Measurements from ENCODE around the gene USP13. TPM values are rescaled to one million over a fixed set of nuclear protein-coding genes. Genes with fewer than 3 reads are reported as not detected.

The USP13 gene
- total and polyA plus RNA-seq, 2 of the 4 experiments (the other 2 are of a cell fraction): 9.2 to 18.1 TPM

DNA sequence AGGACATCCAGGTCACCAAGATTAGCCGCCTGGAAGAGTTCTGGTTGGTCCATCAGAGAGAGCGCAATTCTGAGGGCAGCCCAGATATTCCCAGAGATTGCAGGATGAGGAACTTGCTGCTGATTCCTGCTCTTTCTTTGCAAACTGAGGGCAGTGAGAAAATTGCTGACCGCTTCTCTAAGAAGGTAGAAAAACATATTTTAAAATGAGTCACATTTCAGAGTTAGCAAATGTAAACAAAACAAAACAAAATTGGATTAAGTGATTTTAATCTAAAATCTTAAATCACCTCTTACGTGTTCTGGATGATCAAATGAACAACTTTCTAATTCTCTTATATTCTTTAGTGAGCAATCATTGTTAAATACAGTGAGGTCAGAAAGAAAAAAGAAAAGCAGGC is 149.0 kb downstream of the USP13 start:
- Histone ChIP-seq H3K9ac (ENCODE audit: low read depth, low read length) (no peak overlapping the region), H2AK5ac (ENCODE audit: low read depth, low read length) (no peak overlapping the region), H3K4me3 (ENCODE audit: insufficient read depth, low read depth, low read length) (no peak overlapping the region), H3K4me2 (ENCODE audit: low read depth, low read length) (no peak overlapping the region), H4K20me1 (ENCODE audit: insufficient read depth, low read length) (no peaks in the 10 kb centered on the region), H4K91ac (ENCODE audit: insufficient read depth, low read depth, low read length) (no peak overlapping the region), H3K56ac (ENCODE audit: extremely low read depth, insufficient read depth, low read length) (no peak overlapping the region), H3K4ac (ENCODE audit: low read depth, low read length) (no peak overlapping the region), H4K8ac (ENCODE audit: low read depth in 2 of 2, low read length in 2 of 2) (no peak overlapping the region), H4K5ac (ENCODE audit: low read depth, low read length) (no peak overlapping the region), H3K9me1 (ENCODE audit: insufficient read depth, low read length) (no peaks in the 10 kb centered on the region), H3K9me3 (ENCODE audit: control insufficient read depth, insufficient read depth, low read length) (no peaks in the 10 kb centered on the region), H2BK5ac (ENCODE audit: low read depth, low read length, poor library complexity, severe bottlenecking) (no peak overlapping the region), H2AK9ac (replicated peaks; ENCODE audit: low read depth, low read length, poor library complexity) (no peak overlapping the region), H3K36me3 (ENCODE audit: control insufficient read depth, insufficient read depth, low read length) (no peaks in the 10 kb centered on the region), H2BK20ac (ENCODE audit: low read depth, low read length) (no peak overlapping the region), H2BK120ac (ENCODE audit: low read depth, low read length) (no peak overlapping the region), H3K4me1 (ENCODE audit: control insufficient read depth, insufficient read depth, low read length) (peaks cover 4% of the 10 kb centered on the region), H3K14ac (replicated peaks; ENCODE audit: low read depth, low read length) (no peak overlapping the region), H3K18ac (ENCODE audit: low read depth, low read length) (no peak overlapping the region), H3K27me3 (ENCODE audit: control insufficient read depth, insufficient read depth, low read length) (no peaks in the 10 kb centered on the region), H2AFZ (replicated peaks; ENCODE audit: low read length, poor library complexity) (no peak overlapping the region), H3K23ac (ENCODE audit: low read depth, low read length) (no peak overlapping the region), H3K79me1 (ENCODE audit: low read depth in 1 of 2, low read length in 2 of 2) (no peaks in the 10 kb centered on the region), H3K27ac (ENCODE audit: insufficient read depth, low read length) (no peak overlapping the region), H2BK15ac (ENCODE audit: low read depth, low read length) (no peak overlapping the region)
- ATAC-seq (ENCODE audit: low read depth) (peak; percentile 35; the same call in 1 of the 2 replicates), DNase-seq (peak; percentile 30)
- in situ Hi-C loops (cut with MboI; ENCODE audit: low sequenced_read_pairs) (loop anchor here (25.0 kb wide), 1 partner anchor 810 kb away; the partner anchor contains the start of gene TTC14), dilution Hi-C loops (cut with HindIII; ENCODE audit: low sequenced_read_pairs, unreplicated experiment) (no loop called here), intact Hi-C loops (cut with micrococcal nuclease) (no loop called here)
- WGBS, 2 experiments (ENCODE audit: extremely low coverage in 2 of 2, insufficient read length in 1 of 2): 88% methylated on average over 2 of the region's 4 CpGs; no CpG with 5 or more reads in 1 of the 2 experiments
- ChIA-PET CTCF (no interaction called here), POLR2A (ENCODE audit: unreplicated experiment) (no interaction called here)
- no TSS peak for BruUV-seq (replicated peaks)
- TF ChIP-seq, protein P1, sequence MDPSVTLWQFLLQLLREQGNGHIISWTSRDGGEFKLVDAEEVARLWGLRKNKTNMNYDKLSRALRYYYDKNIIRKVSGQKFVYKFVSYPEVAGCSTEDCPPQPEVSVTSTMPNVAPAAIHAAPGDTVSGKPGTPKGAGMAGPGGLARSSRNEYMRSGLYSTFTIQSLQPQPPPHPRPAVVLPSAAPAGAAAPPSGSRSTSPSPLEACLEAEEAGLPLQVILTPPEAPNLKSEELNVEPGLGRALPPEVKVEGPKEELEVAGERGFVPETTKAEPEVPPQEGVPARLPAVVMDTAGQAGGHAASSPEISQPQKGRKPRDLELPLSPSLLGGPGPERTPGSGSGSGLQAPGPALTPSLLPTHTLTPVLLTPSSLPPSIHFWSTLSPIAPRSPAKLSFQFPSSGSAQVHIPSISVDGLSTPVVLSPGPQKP (IDR thresholded peaks at IDR 0.05; ENCODE audit: borderline replicate concordance, low read depth, low read length): no peak
- TF ChIP-seq MAFK (IDR thresholded peaks at IDR 0.05; ENCODE audit: low read depth, low read length) (peak; percentile 45; the same call in 1 of the 2 replicates), BHLHE40 (IDR thresholded peaks at IDR 0.05; ENCODE audit: low read depth, low read length) (no peak)
- TF ChIP-seq, protein P2, sequence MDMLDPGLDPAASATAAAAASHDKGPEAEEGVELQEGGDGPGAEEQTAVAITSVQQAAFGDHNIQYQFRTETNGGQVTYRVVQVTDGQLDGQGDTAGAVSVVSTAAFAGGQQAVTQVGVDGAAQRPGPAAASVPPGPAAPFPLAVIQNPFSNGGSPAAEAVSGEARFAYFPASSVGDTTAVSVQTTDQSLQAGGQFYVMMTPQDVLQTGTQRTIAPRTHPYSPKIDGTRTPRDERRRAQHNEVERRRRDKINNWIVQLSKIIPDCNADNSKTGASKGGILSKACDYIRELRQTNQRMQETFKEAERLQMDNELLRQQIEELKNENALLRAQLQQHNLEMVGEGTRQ (IDR thresholded peaks at IDR 0.05; ENCODE audit: low read depth, low read length): no peak
